ENCODE measurements around the gene METTL26. TPM values are rescaled to one million over a fixed set of nuclear protein-coding genes. Genes with fewer than 3 reads are reported as not detected.

Gene METTL26
- total RNA-seq, 4 donors from 2014 or later, result 72.2 to 138 (median 84.7) TPM

GRCh38 chr16:615122-615521 is 21.0 kb downstream of the METTL26 start:
- no peaks in the 10 kb centered on the region for H3K27me3 ChIP-seq
- no peak for DNase-seq (ENCODE audit: low spot score in 2 of 2)
- H3K4me1 ChIP-seq, result peaks cover 29% of the 10 kb centered on the region
- H3K27ac ChIP-seq, result no peak overlapping the region
- no peak overlapping the region for H3K4me3 ChIP-seq
- TF ChIP-seq POLR2A (IDR thresholded peaks at IDR 0.05) (no peak), CTCF (IDR thresholded peaks at IDR 0.05) (no peak)
- no peaks in the 10 kb centered on the region for H3K9me3 ChIP-seq
- 86% methylated on average over 13 of the region's 13 CpGs for WGBS
- H3K36me3 ChIP-seq, result peaks cover 9% of the 10 kb centered on the region

- TF ChIP-seq POLR2AphosphoS5 (IDR thresholded peaks at IDR 0.05) (no peak), CTCF (IDR thresholded peaks at IDR 0.05) (peak; percentile 57 to 84), POLR2A (IDR thresholded peaks at IDR 0.05) (no peak), EP300 (IDR thresholded peaks at IDR 0.05) (no peak)
- Histone ChIP-seq H3K4me1 (peaks cover 24% of the 10 kb centered on the region), H3K9me3 (no peaks in the 10 kb centered on the region), H3K36me3 (peaks cover 9% of the 10 kb centered on the region), H3K4me3 (no peak overlapping the region), H3K27me3 (no peaks in the 10 kb centered on the region), H3K27ac (peak overlapping the region; percentile 64)
- peak in 1 of 2 donors; percentile 79 for DNase-seq (ENCODE audit: low spot score in 2 of 2)
- 73% methylated on average over 12 of the region's 28 CpGs for WGBS
Observed at GRCh38 chr16:610513-611381, 25.4 kb downstream of the METTL26 start.

GRCh38 chr16:609984-610383 is 26.1 kb downstream of the METTL26 start:
- 90% methylated on average over 14 of the region's 14 CpGs for WGBS
- H3K27ac ChIP-seq, result peak overlapping the region; percentile 64

GRCh38 chr16:609316-609715 is 26.8 kb downstream of the METTL26 start:
- TF ChIP-seq EP300 (IDR thresholded peaks at IDR 0.05), result no peak
- TF ChIP-seq POLR2AphosphoS5 (IDR thresholded peaks at IDR 0.05), result no peak
- no peak for TF ChIP-seq POLR2A (IDR thresholded peaks at IDR 0.05)
- TF ChIP-seq CTCF (IDR thresholded peaks at IDR 0.05), result no peak
- H3K9me3 ChIP-seq, result no peaks in the 10 kb centered on the region
- no peak for DNase-seq (ENCODE audit: low spot score in 2 of 2)
- no peak overlapping the region for H3K4me3 ChIP-seq
- peaks cover 24% of the 10 kb centered on the region for H3K4me1 ChIP-seq
- no peaks in the 10 kb centered on the region for H3K27me3 ChIP-seq
- H3K27ac ChIP-seq, result no peak overlapping the region
- WGBS, result 88% methylated on average over 11 of the region's 13 CpGs
- H3K36me3 ChIP-seq, result peaks cover 9% of the 10 kb centered on the region

More at GRCh38 chr16:609984-610383, 26.1 kb downstream of the METTL26 start:
- Histone ChIP-seq H3K4me3 (no peak overlapping the region), H3K4me1 (peaks cover 24% of the 10 kb centered on the region), H3K9me3 (no peaks in the 10 kb centered on the region), H3K36me3 (peaks cover 14% of the 10 kb centered on the region), H3K27me3 (no peaks in the 10 kb centered on the region)
- TF ChIP-seq POLR2A (IDR thresholded peaks at IDR 0.05) (no peak), CTCF (IDR thresholded peaks at IDR 0.05) (no peak), EP300 (IDR thresholded peaks at IDR 0.05) (no peak)
- no peak for DNase-seq (ENCODE audit: low spot score in 2 of 2)

- TF ChIP-seq POLR2A (IDR thresholded peaks at IDR 0.05) (no peak), POLR2AphosphoS5 (IDR thresholded peaks at IDR 0.05) (no peak), EP300 (IDR thresholded peaks at IDR 0.05) (no peak), CTCF (IDR thresholded peaks at IDR 0.05) (no peak)
Observed at GRCh38 chr16:608019-608418, 28.1 kb downstream of the METTL26 start.

More at GRCh38 chr16:608019-608418, 28.1 kb downstream of the METTL26 start:
- DNase-seq (ENCODE audit: low spot score in 2 of 2), result no peak
- Histone ChIP-seq H3K4me1 (peaks cover 24% of the 10 kb centered on the region), H3K27ac (no peak overlapping the region), H3K36me3 (peaks cover 6% of the 10 kb centered on the region), H3K27me3 (no peaks in the 10 kb centered on the region), H3K9me3 (no peaks in the 10 kb centered on the region), H3K4me3 (no peak overlapping the region)
- WGBS, result 75% methylated on average over 10 of the region's 10 CpGs
